ENCODE measurements around the gene TAMALIN. TPM values are rescaled to one million over a fixed set of nuclear protein-coding genes. Genes with fewer than 3 reads are reported as not detected.
A peak's percentile ranks its signal among the peaks of the same experiment; 100 is the strongest.

The TAMALIN gene
- total and polyA plus RNA-seq, 2 experiments from 2014 or later = 8.0 to 9.9 TPM

DNA sequence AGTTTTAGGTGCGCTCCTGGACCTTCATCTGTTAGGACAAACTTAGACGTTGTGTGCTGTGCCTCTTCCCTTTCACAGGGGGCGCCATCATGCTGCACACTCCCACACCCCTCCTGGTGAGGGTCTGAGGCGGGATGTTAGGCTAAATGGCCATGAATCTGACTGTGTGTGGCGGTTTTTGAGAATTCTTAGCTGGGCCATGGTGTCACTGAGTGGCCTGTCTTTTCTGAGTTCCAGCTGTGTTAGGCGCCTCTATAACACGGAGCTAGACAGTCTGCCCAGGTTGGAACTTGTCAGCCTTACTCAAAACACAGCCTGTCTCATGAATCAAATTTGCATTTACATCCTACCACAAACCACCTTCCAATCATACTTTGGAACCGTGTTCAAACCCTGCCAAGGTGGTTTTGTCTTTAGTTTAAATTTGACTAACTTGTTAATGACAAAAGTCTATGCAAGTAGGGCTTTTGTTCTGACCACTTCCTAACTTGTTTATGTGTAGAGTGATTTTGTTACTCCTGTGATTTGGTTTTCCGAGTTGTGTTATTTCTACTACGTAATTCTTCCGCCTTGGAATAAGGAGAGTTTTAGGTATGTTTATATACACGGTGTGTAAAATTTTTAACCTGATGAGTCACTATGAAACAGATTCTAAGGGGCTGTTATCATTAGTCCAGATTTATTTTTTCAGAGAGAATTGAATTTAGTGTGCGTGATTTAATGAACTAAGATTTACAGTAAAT, 35.7 kb upstream of the TAMALIN start:
- peak overlapping the region; percentile 69 for H3K27ac ChIP-seq
- peak overlapping the region; percentile 47 for H3K4me2 ChIP-seq
- no peaks in the 10 kb centered on the region for H3K27me3 ChIP-seq
- H3K4me1 ChIP-seq (ENCODE audit: insufficient read depth) = peaks cover 46% of the 10 kb centered on the region
- TF ChIP-seq, protein P1, sequence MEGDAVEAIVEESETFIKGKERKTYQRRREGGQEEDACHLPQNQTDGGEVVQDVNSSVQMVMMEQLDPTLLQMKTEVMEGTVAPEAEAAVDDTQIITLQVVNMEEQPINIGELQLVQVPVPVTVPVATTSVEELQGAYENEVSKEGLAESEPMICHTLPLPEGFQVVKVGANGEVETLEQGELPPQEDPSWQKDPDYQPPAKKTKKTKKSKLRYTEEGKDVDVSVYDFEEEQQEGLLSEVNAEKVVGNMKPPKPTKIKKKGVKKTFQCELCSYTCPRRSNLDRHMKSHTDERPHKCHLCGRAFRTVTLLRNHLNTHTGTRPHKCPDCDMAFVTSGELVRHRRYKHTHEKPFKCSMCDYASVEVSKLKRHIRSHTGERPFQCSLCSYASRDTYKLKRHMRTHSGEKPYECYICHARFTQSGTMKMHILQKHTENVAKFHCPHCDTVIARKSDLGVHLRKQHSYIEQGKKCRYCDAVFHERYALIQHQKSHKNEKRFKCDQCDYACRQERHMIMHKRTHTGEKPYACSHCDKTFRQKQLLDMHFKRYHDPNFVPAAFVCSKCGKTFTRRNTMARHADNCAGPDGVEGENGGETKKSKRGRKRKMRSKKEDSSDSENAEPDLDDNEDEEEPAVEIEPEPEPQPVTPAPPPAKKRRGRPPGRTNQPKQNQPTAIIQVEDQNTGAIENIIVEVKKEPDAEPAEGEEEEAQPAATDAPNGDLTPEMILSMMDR (IDR thresholded peaks at IDR 0.05; ENCODE audit: poor library complexity) = peak; percentile 54
- no peak for TF ChIP-seq EZH2phosphoT487 (IDR thresholded peaks at IDR 0.05; ENCODE audit: low read depth, severe bottlenecking, unreplicated experiment)
- H2AFZ ChIP-seq = no peak overlapping the region
- H3K79me2 ChIP-seq = peaks cover 92% of the 10 kb centered on the region
- peaks cover 6% of the 10 kb centered on the region for H4K20me1 ChIP-seq (ENCODE audit: insufficient read depth, poor library complexity, severe bottlenecking)
- no peak overlapping the region for H3K4me3 ChIP-seq
- no peaks in the 10 kb centered on the region for H3K9me2 ChIP-seq (replicated peaks; ENCODE audit: insufficient read depth)
- DNase-seq (ENCODE audit: low spot score) = peak; percentile 46
- whole genome bisulfite sequencing (ENCODE audit: low lambda C conversion rate, missing lambda C conversion rate) = 52% methylated on average over 13 of the region's 13 CpGs
- H3K36me3 ChIP-seq (replicated peaks; ENCODE audit: insufficient read depth, low read depth) = no peaks in the 10 kb centered on the region
- no peaks in the 10 kb centered on the region for H3K9me3 ChIP-seq (ENCODE audit: low read depth)

GRCh38 chr12:51971679-51972421, 34.9 kb upstream of the TAMALIN start:
- no peaks in the 10 kb centered on the region for H3K27me3 ChIP-seq
- DNase-seq (ENCODE audit: low spot score) = no peak
- no peak overlapping the region for H3K4me3 ChIP-seq
- H3K79me2 ChIP-seq = peaks cover 84% of the 10 kb centered on the region
- WGBS (ENCODE audit: low lambda C conversion rate, missing lambda C conversion rate) = 81% methylated on average over 4 of the region's 4 CpGs
- TF ChIP-seq EZH2phosphoT487 (IDR thresholded peaks at IDR 0.05; ENCODE audit: low read depth, severe bottlenecking, unreplicated experiment) (no peak), EZH2 (IDR thresholded peaks at IDR 0.05; ENCODE audit: borderline replicate concordance) (no peak)
- TF ChIP-seq, protein P1 (IDR thresholded peaks at IDR 0.05; ENCODE audit: poor library complexity) = no peak
- H3K36me3 ChIP-seq (replicated peaks; ENCODE audit: insufficient read depth, low read depth) = no peaks in the 10 kb centered on the region
- peaks cover 53% of the 10 kb centered on the region for H3K4me1 ChIP-seq (ENCODE audit: insufficient read depth)
- H3K4me2 ChIP-seq = peak overlapping the region; percentile 44
- no peaks in the 10 kb centered on the region for H3K9me2 ChIP-seq (replicated peaks; ENCODE audit: insufficient read depth)
- H2AFZ ChIP-seq = no peak overlapping the region
- no peaks in the 10 kb centered on the region for H3K9me3 ChIP-seq (ENCODE audit: low read depth)
- H3K27ac ChIP-seq = peak overlapping the region; percentile 69
- peaks cover 6% of the 10 kb centered on the region for H4K20me1 ChIP-seq (ENCODE audit: insufficient read depth, poor library complexity, severe bottlenecking)

- Histone ChIP-seq H3K79me2 (peaks cover 79% of the 10 kb centered on the region), H3K36me3 (replicated peaks; ENCODE audit: insufficient read depth, low read depth) (no peaks in the 10 kb centered on the region), H4K20me1 (ENCODE audit: insufficient read depth, poor library complexity, severe bottlenecking) (peaks cover 6% of the 10 kb centered on the region), H2AFZ (no peak overlapping the region), H3K4me2 (peak overlapping the region; percentile 44), H3K9me3 (ENCODE audit: low read depth) (no peaks in the 10 kb centered on the region), H3K4me3 (no peak overlapping the region), H3K9me2 (replicated peaks; ENCODE audit: insufficient read depth) (no peaks in the 10 kb centered on the region), H3K27me3 (no peaks in the 10 kb centered on the region), H3K4me1 (ENCODE audit: insufficient read depth) (peaks cover 58% of the 10 kb centered on the region), H3K27ac (peak overlapping the region; percentile 69)
- no peak for DNase-seq (ENCODE audit: low spot score)
- no peak for TF ChIP-seq EZH2 (IDR thresholded peaks at IDR 0.05; ENCODE audit: borderline replicate concordance)
- TF ChIP-seq, protein P1 (IDR thresholded peaks at IDR 0.05; ENCODE audit: poor library complexity) = no peak
- 55% methylated on average over 5 of the region's 5 CpGs for WGBS (ENCODE audit: low lambda C conversion rate, missing lambda C conversion rate)
Measured at GRCh38 chr12:51972422-51972812, 34.3 kb upstream of the TAMALIN start.
